ENCODE measurements around the gene NUAK1. TPM values are rescaled to one million over a fixed set of nuclear protein-coding genes. Genes with fewer than 3 reads are reported as not detected.
A peak's percentile ranks its signal among the peaks of the same experiment; 100 is the strongest.

NUAK1 gene
- total RNA-seq, 1 donor from 2014 or later = 38.8 TPM

GRCh38 chr12:106074706-106075392 lies 63.9 kb downstream of the NUAK1 start:
- DNase-seq (no peak), ATAC-seq (peak; percentile 44)
- intact Hi-C loops (cut with micrococcal nuclease) = loop anchor here (10.0 kb wide), 1 partner anchor 110 kb away; no protein-coding TSS in a partner anchor

- ATAC-seq (no peak), DNase-seq (no peak)
- intact Hi-C loops (cut with micrococcal nuclease) = loop anchor here (10.0 kb wide), 1 partner anchor 110 kb away; no protein-coding TSS in a partner anchor
Measured at GRCh38 chr12:106074361-106074705, 64.4 kb downstream of the NUAK1 start.

GRCh38 chr12:106073179-106073578 lies 65.6 kb downstream of the NUAK1 start:
- intact Hi-C loops (cut with micrococcal nuclease) = loop anchor here (10.0 kb wide), 1 partner anchor 108 kb away; no protein-coding TSS in a partner anchor
- DNase-seq = no peak
- ATAC-seq = no peak

GRCh38 chr12:106072751-106073150 lies 66.0 kb downstream of the NUAK1 start:
- ATAC-seq = peak; percentile 24
- no peak for DNase-seq
- intact Hi-C loops (cut with micrococcal nuclease) = loop anchor here (10.0 kb wide), 1 partner anchor 108 kb away; no protein-coding TSS in a partner anchor

GRCh38 chr12:106071686-106072085 lies 67.1 kb downstream of the NUAK1 start:
- intact Hi-C loops (cut with micrococcal nuclease) = loop anchor here (10.0 kb wide), 1 partner anchor 107 kb away; no protein-coding TSS in a partner anchor
- no peak for DNase-seq

GRCh38 chr12:106070611-106071010 lies 68.1 kb downstream of the NUAK1 start:
- DNase-seq (no peak), ATAC-seq (no peak)
- intact Hi-C loops (cut with micrococcal nuclease) = loop anchor here (10.0 kb wide), 1 partner anchor 106 kb away; no protein-coding TSS in a partner anchor

More at GRCh38 chr12:106071686-106072085, 67.1 kb downstream of the NUAK1 start:
- no peak for ATAC-seq

GRCh38 chr12:106070147-106070546 lies 68.6 kb downstream of the NUAK1 start:
- ATAC-seq (no peak), DNase-seq (no peak)
- intact Hi-C loops (cut with micrococcal nuclease) = loop anchor here (10.0 kb wide), 1 partner anchor 105 kb away; no protein-coding TSS in a partner anchor

GRCh38 chr12:106068296-106068695 lies 70.5 kb downstream of the NUAK1 start:
- ATAC-seq (no peak), DNase-seq (no peak)
- intact Hi-C loops (cut with micrococcal nuclease) = no loop called here

- DNase-seq = no peak
- ATAC-seq = no peak
- intact Hi-C loops (cut with micrococcal nuclease) = no loop called here
Measured at GRCh38 chr12:106067606-106068205, 71.0 kb downstream of the NUAK1 start.

- no peak for DNase-seq
Measured at GRCh38 chr12:106066726-106067325, 71.9 kb downstream of the NUAK1 start.

GRCh38 chr12:106066051-106066705 lies 72.6 kb downstream of the NUAK1 start:
- ATAC-seq (no peak), DNase-seq (no peak)
- intact Hi-C loops (cut with micrococcal nuclease) = no loop called here

More at GRCh38 chr12:106066726-106067325, 71.9 kb downstream of the NUAK1 start:
- no peak for ATAC-seq
- intact Hi-C loops (cut with micrococcal nuclease) = no loop called here

GRCh38 chr12:106065506-106065905 lies 73.2 kb downstream of the NUAK1 start:
- intact Hi-C loops (cut with micrococcal nuclease) = no loop called here
- ATAC-seq = no peak
- no peak for DNase-seq

GRCh38 chr12:106064721-106065021 lies 74.1 kb downstream of the NUAK1 start:
- peak; percentile 32 for ATAC-seq
- no peak for DNase-seq
- intact Hi-C loops (cut with micrococcal nuclease) = no loop called here

- intact Hi-C loops (cut with micrococcal nuclease) = no loop called here
- no peak for ATAC-seq
- DNase-seq = no peak
Measured at GRCh38 chr12:106063826-106064720, 74.7 kb downstream of the NUAK1 start.

GRCh38 chr12:106062693-106063092 lies 76.1 kb downstream of the NUAK1 start:
- intact Hi-C loops (cut with micrococcal nuclease) = no loop called here
- no peak for DNase-seq
- ATAC-seq = no peak

GRCh38 chr12:106058256-106059182 lies 80.2 kb downstream of the NUAK1 start:
- ATAC-seq (no peak), DNase-seq (no peak)
- intact Hi-C loops (cut with micrococcal nuclease) = no loop called here

- intact Hi-C loops (cut with micrococcal nuclease) = no loop called here
- DNase-seq (no peak), ATAC-seq (no peak)
Measured at GRCh38 chr12:106054049-106054448, 84.7 kb downstream of the NUAK1 start.

Data from left ventricle myocardium superior (tissue), 1 donor.